Right lobe of liver (tissue), 4 donors: ENCODE data around the gene PTPRN2.

Source experiments
- CTCF ChIP-seq, 4 donors: fragments of 200-600 bp in 3 of 4; fragments of 450-650 bp in 1 of 4; IDR thresholded peaks; one replicate each; pipeline versions ENCODE4 v1.5.1 to v1.8.0; 2016 to 2022; ENCODE audit warnings: antibody characterized with exemption in 4 of 4, mild to moderate bottlenecking in 2 of 4
- POLR2A ChIP-seq: fragments of 450-650 bp; IDR thresholded peaks from one replicate; pipeline ENCODE4 v1.6.1; 2017; ENCODE audit warnings: antibody characterized with exemption, mild to moderate bottlenecking
- donor health status: DM: no; HTN: no; CAD: no.
- donor health status: DM: no; HTN: no; CAD: no.
- donor health status: DM: no; HTN: yes; CAD: no.

GRCh38 chr7:157528785-157529341 is 1058.8 kb downstream of the PTPRN2 start:
- TF ChIP-seq POLR2A (no peak), CTCF (IDR thresholded peaks at IDR 0.05) (no peak)
